ENCODE measurements around the gene GPD1L. TPM values are rescaled to one million over a fixed set of nuclear protein-coding genes. Genes with fewer than 3 reads are reported as not detected.
"Not testable (repeated sequence)": the region's sequence is repeated elsewhere in the genome, so short reads cannot be mapped to it uniquely, and the experiment has no call there.

The GPD1L gene
- total RNA-seq, 1 donor from 2014 or later = 9.1 TPM

- no peak overlapping the region for H3K27ac Mint-ChIP-seq (ENCODE audit: unreplicated experiment)
- H3K4me3 Mint-ChIP-seq (ENCODE audit: unreplicated experiment) = no peak overlapping the region
- H3K9me3 Mint-ChIP-seq (ENCODE audit: unreplicated experiment) = no peaks in the 10 kb centered on the region
- no peaks in the 10 kb centered on the region for H3K4me1 Mint-ChIP-seq (ENCODE audit: low read depth, unreplicated experiment)
- no peaks in the 10 kb centered on the region for H3K36me3 Mint-ChIP-seq (ENCODE audit: unreplicated experiment)
- H3K27me3 Mint-ChIP-seq (ENCODE audit: unreplicated experiment) = peaks cover 2% of the 10 kb centered on the region
- TF ChIP-seq CTCF (IDR thresholded peaks at IDR 0.05; ENCODE audit: partially characterized antibody, unreplicated experiment) = no peak
- no peak for DNase-seq
Measured at GRCh38 chr3:32186097-32186496, 79.7 kb downstream of the GPD1L start.

- Mint-ChIP-seq H3K36me3 (ENCODE audit: unreplicated experiment) (no peaks in the 10 kb centered on the region), H3K9me3 (ENCODE audit: unreplicated experiment) (no peaks in the 10 kb centered on the region), H3K27me3 (ENCODE audit: unreplicated experiment) (peaks cover 2% of the 10 kb centered on the region), H3K27ac (ENCODE audit: unreplicated experiment) (no peak overlapping the region), H3K4me3 (ENCODE audit: unreplicated experiment) (no peak overlapping the region), H3K4me1 (ENCODE audit: low read depth, unreplicated experiment) (no peaks in the 10 kb centered on the region)
- DNase-seq = no peak
- TF ChIP-seq CTCF (IDR thresholded peaks at IDR 0.05; ENCODE audit: partially characterized antibody, unreplicated experiment) = no peak
Measured at GRCh38 chr3:32186876-32187275, 80.5 kb downstream of the GPD1L start.

- no peak for TF ChIP-seq CTCF (IDR thresholded peaks at IDR 0.05; ENCODE audit: partially characterized antibody, unreplicated experiment)
- H3K27me3 Mint-ChIP-seq (ENCODE audit: unreplicated experiment) = no peaks in the 10 kb centered on the region
- no peak overlapping the region for H3K27ac Mint-ChIP-seq (ENCODE audit: unreplicated experiment)
- peaks cover 2% of the 10 kb centered on the region for H3K9me3 Mint-ChIP-seq (ENCODE audit: unreplicated experiment)
- H3K4me1 Mint-ChIP-seq (ENCODE audit: low read depth, unreplicated experiment) = no peaks in the 10 kb centered on the region
- H3K4me3 Mint-ChIP-seq (ENCODE audit: unreplicated experiment) = no peak overlapping the region
- H3K36me3 Mint-ChIP-seq (ENCODE audit: unreplicated experiment) = no peaks in the 10 kb centered on the region
- DNase-seq = no peak
Measured at GRCh38 chr3:32189693-32190092, 83.3 kb downstream of the GPD1L start.

GRCh38 chr3:32190556-32190955, 84.1 kb downstream of the GPD1L start:
- not testable (repeated sequence) for H3K4me1 Mint-ChIP-seq (ENCODE audit: low read depth, unreplicated experiment); H3K27me3 Mint-ChIP-seq (ENCODE audit: unreplicated experiment); DNase-seq; H3K4me3 Mint-ChIP-seq (ENCODE audit: unreplicated experiment); H3K9me3 Mint-ChIP-seq (ENCODE audit: unreplicated experiment); H3K27ac Mint-ChIP-seq (ENCODE audit: unreplicated experiment); H3K36me3 Mint-ChIP-seq (ENCODE audit: unreplicated experiment)

GRCh38 chr3:32193101-32193500, 86.7 kb downstream of the GPD1L start:
- Mint-ChIP-seq H3K36me3 (ENCODE audit: unreplicated experiment) (no peaks in the 10 kb centered on the region), H3K4me1 (ENCODE audit: low read depth, unreplicated experiment) (no peaks in the 10 kb centered on the region), H3K27ac (ENCODE audit: unreplicated experiment) (no peak overlapping the region), H3K4me3 (ENCODE audit: unreplicated experiment) (no peak overlapping the region), H3K27me3 (ENCODE audit: unreplicated experiment) (no peaks in the 10 kb centered on the region), H3K9me3 (ENCODE audit: unreplicated experiment) (peaks cover 2% of the 10 kb centered on the region)
- DNase-seq = no peak
- TF ChIP-seq CTCF (IDR thresholded peaks at IDR 0.05; ENCODE audit: partially characterized antibody, unreplicated experiment) = no peak

- TF ChIP-seq CTCF (IDR thresholded peaks at IDR 0.05; ENCODE audit: partially characterized antibody, unreplicated experiment) = no peak
- H3K36me3 Mint-ChIP-seq (ENCODE audit: unreplicated experiment) = no peaks in the 10 kb centered on the region
- no peak for DNase-seq
- peaks cover 2% of the 10 kb centered on the region for H3K9me3 Mint-ChIP-seq (ENCODE audit: unreplicated experiment)
- no peaks in the 10 kb centered on the region for H3K27me3 Mint-ChIP-seq (ENCODE audit: unreplicated experiment)
- no peak overlapping the region for H3K4me3 Mint-ChIP-seq (ENCODE audit: unreplicated experiment)
- no peaks in the 10 kb centered on the region for H3K4me1 Mint-ChIP-seq (ENCODE audit: low read depth, unreplicated experiment)
- no peak overlapping the region for H3K27ac Mint-ChIP-seq (ENCODE audit: unreplicated experiment)
Measured at GRCh38 chr3:32194653-32195052, 88.2 kb downstream of the GPD1L start.
